Measurements from ENCODE around the gene HELZ. TPM values are rescaled to one million over a fixed set of nuclear protein-coding genes. Genes with fewer than 3 reads are reported as not detected.

HELZ gene
- total RNA-seq, 1 donor from 2014 or later = 53.4 TPM

GRCh38 chr17:67139289-67139688 is 105.7 kb downstream of the HELZ start:
- Histone ChIP-seq H3K36me3 (ENCODE audit: insufficient read depth, low read length) (peaks cover 7% of the 10 kb centered on the region), H3K4me2 (ENCODE audit: low read length) (peak overlapping the region; percentile 42), H3K27ac (ENCODE audit: low read depth, low read length) (no peak overlapping the region), H3K9ac (ENCODE audit: low read length) (no peak overlapping the region), H3K9me3 (ENCODE audit: insufficient read depth, low read depth, low read length) (no peaks in the 10 kb centered on the region), H4K20me1 (ENCODE audit: insufficient read depth, low read length) (peaks cover 6% of the 10 kb centered on the region), H3K27me3 (ENCODE audit: insufficient read depth, low read length) (no peaks in the 10 kb centered on the region), H3K4me1 (ENCODE audit: insufficient read depth, low read length) (peaks cover 11% of the 10 kb centered on the region), H3K79me2 (ENCODE audit: insufficient read depth, low read length) (peaks cover 6% of the 10 kb centered on the region), H2AFZ (ENCODE audit: low read depth, low read length) (no peak overlapping the region), H3K4me3 (ENCODE audit: insufficient read depth, low read depth, low read length) (no peak overlapping the region)
- TF ChIP-seq CTCF (IDR thresholded peaks at IDR 0.05; ENCODE audit: insufficient read depth, low read depth, low read length) (no peak), EZH2 (IDR thresholded peaks at IDR 0.05; ENCODE audit: insufficient read depth, low read length) (no peak)
- no peak overlapping the region for H3K27ac Mint-ChIP-seq (ENCODE audit: unreplicated experiment)
- H3K27me3 Mint-ChIP-seq (ENCODE audit: low read depth, unreplicated experiment) = no peaks in the 10 kb centered on the region
- FAIRE-seq = no peak
- H3K4me3 Mint-ChIP-seq (ENCODE audit: unreplicated experiment) = no peak overlapping the region
- DNase-seq (ENCODE audit: low read depth) = peak; percentile 13
- peaks cover 35% of the 10 kb centered on the region for H3K4me1 Mint-ChIP-seq (ENCODE audit: low read depth, unreplicated experiment)
- H3K36me3 Mint-ChIP-seq (ENCODE audit: low read depth, unreplicated experiment) = peaks cover 7% of the 10 kb centered on the region
- no peaks in the 10 kb centered on the region for H3K9me3 Mint-ChIP-seq (ENCODE audit: unreplicated experiment)

- Mint-ChIP-seq H3K27me3 (ENCODE audit: low read depth, unreplicated experiment) (no peaks in the 10 kb centered on the region), H3K9me3 (ENCODE audit: unreplicated experiment) (no peaks in the 10 kb centered on the region), H3K4me3 (ENCODE audit: unreplicated experiment) (no peak overlapping the region), H3K4me1 (ENCODE audit: low read depth, unreplicated experiment) (peaks cover 35% of the 10 kb centered on the region), H3K27ac (ENCODE audit: unreplicated experiment) (peak overlapping the region; percentile 9), H3K36me3 (ENCODE audit: low read depth, unreplicated experiment) (peaks cover 7% of the 10 kb centered on the region)
- no peak for TF ChIP-seq EZH2 (IDR thresholded peaks at IDR 0.05; ENCODE audit: insufficient read depth, low read length)
- no peak for TF ChIP-seq CTCF (IDR thresholded peaks at IDR 0.05; ENCODE audit: insufficient read depth, low read depth, low read length)
- H3K4me1 ChIP-seq (ENCODE audit: insufficient read depth, low read length) = peaks cover 11% of the 10 kb centered on the region
- H3K9ac ChIP-seq (ENCODE audit: low read length) = no peak overlapping the region
- peaks cover 7% of the 10 kb centered on the region for H3K36me3 ChIP-seq (ENCODE audit: insufficient read depth, low read length)
- H3K27ac ChIP-seq (ENCODE audit: low read depth, low read length) = no peak overlapping the region
- no peak overlapping the region for H3K4me2 ChIP-seq (ENCODE audit: low read length)
- peaks cover 6% of the 10 kb centered on the region for H3K79me2 ChIP-seq (ENCODE audit: insufficient read depth, low read length)
- no peak overlapping the region for H3K4me3 ChIP-seq (ENCODE audit: insufficient read depth, low read depth, low read length)
- no peak overlapping the region for H2AFZ ChIP-seq (ENCODE audit: low read depth, low read length)
- H4K20me1 ChIP-seq (ENCODE audit: insufficient read depth, low read length) = peaks cover 6% of the 10 kb centered on the region
- H3K9me3 ChIP-seq (ENCODE audit: insufficient read depth, low read depth, low read length) = no peaks in the 10 kb centered on the region
- no peaks in the 10 kb centered on the region for H3K27me3 ChIP-seq (ENCODE audit: insufficient read depth, low read length)
- DNase-seq (ENCODE audit: low read depth) (no peak), FAIRE-seq (no peak)
Measured at GRCh38 chr17:67138392-67138791, 106.6 kb downstream of the HELZ start.

- Mint-ChIP-seq H3K9me3 (ENCODE audit: unreplicated experiment) (no peaks in the 10 kb centered on the region), H3K4me3 (ENCODE audit: unreplicated experiment) (no peak overlapping the region), H3K27me3 (ENCODE audit: low read depth, unreplicated experiment) (no peaks in the 10 kb centered on the region), H3K4me1 (ENCODE audit: low read depth, unreplicated experiment) (peaks cover 37% of the 10 kb centered on the region), H3K27ac (ENCODE audit: unreplicated experiment) (no peak overlapping the region), H3K36me3 (ENCODE audit: low read depth, unreplicated experiment) (peaks cover 8% of the 10 kb centered on the region)
- Histone ChIP-seq H3K4me2 (ENCODE audit: low read length) (no peak overlapping the region), H3K4me1 (ENCODE audit: insufficient read depth, low read length) (peaks cover 11% of the 10 kb centered on the region), H3K27ac (ENCODE audit: low read depth, low read length) (no peak overlapping the region), H4K20me1 (ENCODE audit: insufficient read depth, low read length) (peaks cover 6% of the 10 kb centered on the region), H3K79me2 (ENCODE audit: insufficient read depth, low read length) (peaks cover 6% of the 10 kb centered on the region), H3K36me3 (ENCODE audit: insufficient read depth, low read length) (peaks cover 7% of the 10 kb centered on the region), H3K9me3 (ENCODE audit: insufficient read depth, low read depth, low read length) (no peaks in the 10 kb centered on the region), H2AFZ (ENCODE audit: low read depth, low read length) (no peak overlapping the region), H3K9ac (ENCODE audit: low read length) (no peak overlapping the region), H3K27me3 (ENCODE audit: insufficient read depth, low read length) (no peaks in the 10 kb centered on the region), H3K4me3 (ENCODE audit: insufficient read depth, low read depth, low read length) (no peak overlapping the region)
- DNase-seq (ENCODE audit: low read depth) = no peak
- FAIRE-seq = no peak
- TF ChIP-seq EZH2 (IDR thresholded peaks at IDR 0.05; ENCODE audit: insufficient read depth, low read length) (no peak), CTCF (IDR thresholded peaks at IDR 0.05; ENCODE audit: insufficient read depth, low read depth, low read length) (no peak)
Measured at GRCh38 chr17:67137860-67138259, 107.1 kb downstream of the HELZ start.
